CD14-positive monocyte (primary cell): ENCODE measurements around the gene SOHLH1. TPM values are rescaled to one million over a fixed set of nuclear protein-coding genes. Genes with fewer than 3 reads are reported as not detected.

Source experiments
- DNase-seq, 3 donors: peaks; one replicate each; pipeline ENCODE4 v3.0.0-alpha.2; 2011 to 2022
- H2AFZ ChIP-seq: 2 replicates; pipeline ENCODE4 v1.6.0; 2012; ENCODE audit warnings: mild to moderate bottlenecking, low read depth, low read length, inconsistent platforms; ENCODE audit not compliant: insufficient read depth, poor library complexity, severe bottlenecking
- H3K27ac ChIP-seq, 2 donors: 1 replicate in 1 of 2; 2 replicates in 1 of 2; pipeline ENCODE4 v1.5.1; 2012 to 2013; ENCODE audit warnings: low read length in 2 of 2, control low read depth in 1 of 2, inconsistent platforms in 1 of 2, low read depth in 1 of 2, mild to moderate bottlenecking in 1 of 2
- H3K27me3 ChIP-seq, 2 donors: one replicate each; pipeline versions ENCODE4 v1.6.0 to v1.6.1; 2011 to 2013; ENCODE audit warnings: low read length in 2 of 2; ENCODE audit not compliant: control insufficient read depth in 2 of 2, insufficient read depth in 2 of 2
- H3K36me3 ChIP-seq, 2 donors: replicated peaks in 1 of 2; 1 replicate in 1 of 2; 2 replicates in 1 of 2; pipeline versions ENCODE4 v1.5.1 to v1.6.1; 2012 to 2013; ENCODE audit warnings: low read length in 2 of 2, control low read depth in 1 of 2, inconsistent platforms in 1 of 2, mild to moderate bottlenecking in 1 of 2; ENCODE audit not compliant: insufficient read depth in 2 of 2, control insufficient read depth in 1 of 2
- H3K4me1 ChIP-seq, 2 donors: 1 replicate in 1 of 2; 2 replicates in 1 of 2; pipeline versions ENCODE4 v1.5.1 to v1.6.1; 2012 to 2013; ENCODE audit warnings: low read length in 2 of 2, control low read depth in 1 of 2, inconsistent platforms in 1 of 2, mild to moderate bottlenecking in 1 of 2, moderate library complexity in 1 of 2; ENCODE audit not compliant: insufficient read depth in 2 of 2, control insufficient read depth in 1 of 2
- H3K4me2 ChIP-seq: replicated peaks from 2 replicates; pipeline ENCODE3; 2012; ENCODE audit warnings: low read length, moderate library complexity, mild to moderate bottlenecking; ENCODE audit not compliant: poor library complexity, severe bottlenecking; ENCODE audit errors: extremely low read depth
- H3K4me3 ChIP-seq, 3 experiments: fragments of 200-600 bp in 1 of 3; sonication (generic) in 1 of 3; replicated peaks in 1 of 3; 1 replicate in 2 of 3; 2 replicates in 1 of 3; pipeline ENCODE4 v1.5.1; 2011 to 2013; ENCODE audit warnings: low read length in 3 of 3, mild to moderate bottlenecking in 3 of 3, control low read depth in 2 of 3, low read depth in 2 of 3, inconsistent platforms in 1 of 3, moderate library complexity in 1 of 3
- H3K79me2 ChIP-seq: 2 replicates; pipeline ENCODE4 v1.6.0; 2012; ENCODE audit warnings: mild to moderate bottlenecking, control low read depth, inconsistent platforms, low read length, moderate library complexity; ENCODE audit not compliant: insufficient read depth
- H3K9ac ChIP-seq: 2 replicates; pipeline ENCODE4 v1.6.0; 2017; ENCODE audit warnings: low read length, mild to moderate bottlenecking; ENCODE audit not compliant: insufficient read depth, poor library complexity, severe bottlenecking
- H3K9me3 ChIP-seq, 2 donors: replicated peaks in 1 of 2; 1 replicate in 1 of 2; 2 replicates in 1 of 2; pipeline versions ENCODE4 v1.5.1 to v1.6.1; 2012 to 2013; ENCODE audit warnings: low read length in 2 of 2, control low read depth in 1 of 2; ENCODE audit not compliant: control insufficient read depth in 1 of 2, insufficient read depth in 1 of 2
- H4K20me1 ChIP-seq: 2 replicates; pipeline ENCODE4 v1.6.0; 2012; ENCODE audit warnings: mild to moderate bottlenecking, low read length, control low read depth, moderate library complexity; ENCODE audit not compliant: insufficient read depth
- H3K27ac Mint-ChIP-seq, 7 donors: one replicate each; pipeline ENCODE4 v1.8.0; 2020; ENCODE audit warnings: mild to moderate bottlenecking in 7 of 7, mixed read lengths in 7 of 7, moderate library complexity in 6 of 7, inconsistent platforms in 2 of 7
- H3K27me3 Mint-ChIP-seq, 3 donors: one replicate each; pipeline ENCODE4 v1.8.0; 2021 to 2022; ENCODE audit warnings: low read depth in 3 of 3, mild to moderate bottlenecking in 3 of 3, mixed read lengths in 3 of 3, moderate library complexity in 3 of 3, inconsistent platforms in 1 of 3
- H3K36me3 Mint-ChIP-seq, 2 donors: one replicate each; pipeline ENCODE4 v1.8.0; 2020; ENCODE audit warnings: mixed read lengths in 2 of 2, inconsistent platforms in 1 of 2, mild to moderate bottlenecking in 1 of 2
- H3K4me1 Mint-ChIP-seq: one replicate; pipeline ENCODE4 v1.8.0; 2020; ENCODE audit warnings: mild to moderate bottlenecking, mixed read lengths
- H3K4me3 Mint-ChIP-seq, 2 donors: one replicate each; pipeline ENCODE4 v1.8.0; 2020; ENCODE audit warnings: mild to moderate bottlenecking in 2 of 2, mixed read lengths in 2 of 2, moderate library complexity in 1 of 2
- H3K9me3 Mint-ChIP-seq, 7 donors: one replicate each; pipeline ENCODE4 v1.8.0; 2020 to 2022; ENCODE audit warnings: mixed read lengths in 7 of 7, mild to moderate bottlenecking in 6 of 7, moderate library complexity in 6 of 7, inconsistent platforms in 2 of 7
- WGBS: methylation state at CpG from one replicate; pipeline ENCODE4 v1.1.5; 2013; ENCODE audit warnings: missing lambda C conversion rate; ENCODE audit not compliant: insufficient coverage; 5-methylcytosine and 5-hydroxymethylcytosine counted together
- intact Hi-C, 2 donors: fragments of 100-400 bp; cut with micrococcal nuclease; formaldehyde crosslinking; loops; one replicate each; pipeline versions ENCODE4 v1.15.0 to v1.15.1; 2023
- polyA plus RNA-seq, 3 donors: library from polyadenylated mRNA; depleted of rRNA in 1 of 3; unstranded in 2 of 3; stranded (reverse) in 1 of 3; fragments of 300-500 nt in 2 of 3; fragments of >200 nt in 1 of 3; fragmentation: Illumina TruSeq in 2 of 3; gene quantifications; 1 replicate in 2 of 3; 2 replicates in 1 of 3; pipeline ENCODE4 v1.2.3, GENCODE V29; 2012 to 2021
- TF ChIP-seq, protein P1 (sequence below): fragments of 200-600 bp; IDR thresholded peaks from one replicate; pipeline ENCODE4 v1.8.0; 2022; ENCODE audit warnings: antibody characterized with exemption, mild to moderate bottlenecking

Gene SOHLH1
- polyA plus RNA-seq, 3 donors, result not detected

DNA sequence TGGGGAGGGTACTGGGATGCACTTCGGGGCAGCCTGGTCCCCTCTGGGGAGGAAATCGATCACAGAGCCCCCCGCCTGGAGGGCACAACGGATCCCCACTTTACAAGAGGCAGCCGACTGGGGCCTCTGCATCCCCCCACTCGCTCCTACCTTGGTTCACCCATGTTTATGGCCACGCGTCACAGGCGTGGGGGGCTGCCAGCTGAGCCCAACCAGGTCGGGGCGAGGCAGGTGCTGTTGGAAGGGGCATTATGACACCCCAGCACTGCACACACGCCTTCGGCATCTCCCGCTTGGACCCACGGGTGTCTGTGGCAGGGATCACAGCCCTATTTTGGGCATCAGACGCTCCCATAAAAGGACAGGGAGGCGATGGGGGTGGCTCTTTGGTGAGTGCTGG, 14.6 kb downstream of the SOHLH1 start:
- Mint-ChIP-seq H3K27ac (no peak overlapping the region), H3K27me3 (no peaks in the 10 kb centered on the region), H3K36me3 (no peaks in the 10 kb centered on the region), H3K4me3 (no peak overlapping the region), H3K4me1 (no peaks in the 10 kb centered on the region), H3K9me3 (peaks cover 0 to 2% (median 0%) of the 10 kb centered on the region in 7 donors)
- Histone ChIP-seq H3K9ac (no peak overlapping the region), H3K4me1 (no peaks in the 10 kb centered on the region), H3K4me3 (no peak overlapping the region), H3K79me2 (no peaks in the 10 kb centered on the region), H3K36me3 (no peaks in the 10 kb centered on the region), H4K20me1 (no peaks in the 10 kb centered on the region), H3K9me3 (no peaks in the 10 kb centered on the region), H3K4me2 (no peak overlapping the region), H3K27ac (no peak overlapping the region), H2AFZ (no peak overlapping the region), H3K27me3 (no peaks in the 10 kb centered on the region)
- intact Hi-C loops, result no loop called here
- 84% methylated on average over 15 of the region's 17 CpGs for WGBS
- DNase-seq, result no peak
- TF ChIP-seq, protein P1, sequence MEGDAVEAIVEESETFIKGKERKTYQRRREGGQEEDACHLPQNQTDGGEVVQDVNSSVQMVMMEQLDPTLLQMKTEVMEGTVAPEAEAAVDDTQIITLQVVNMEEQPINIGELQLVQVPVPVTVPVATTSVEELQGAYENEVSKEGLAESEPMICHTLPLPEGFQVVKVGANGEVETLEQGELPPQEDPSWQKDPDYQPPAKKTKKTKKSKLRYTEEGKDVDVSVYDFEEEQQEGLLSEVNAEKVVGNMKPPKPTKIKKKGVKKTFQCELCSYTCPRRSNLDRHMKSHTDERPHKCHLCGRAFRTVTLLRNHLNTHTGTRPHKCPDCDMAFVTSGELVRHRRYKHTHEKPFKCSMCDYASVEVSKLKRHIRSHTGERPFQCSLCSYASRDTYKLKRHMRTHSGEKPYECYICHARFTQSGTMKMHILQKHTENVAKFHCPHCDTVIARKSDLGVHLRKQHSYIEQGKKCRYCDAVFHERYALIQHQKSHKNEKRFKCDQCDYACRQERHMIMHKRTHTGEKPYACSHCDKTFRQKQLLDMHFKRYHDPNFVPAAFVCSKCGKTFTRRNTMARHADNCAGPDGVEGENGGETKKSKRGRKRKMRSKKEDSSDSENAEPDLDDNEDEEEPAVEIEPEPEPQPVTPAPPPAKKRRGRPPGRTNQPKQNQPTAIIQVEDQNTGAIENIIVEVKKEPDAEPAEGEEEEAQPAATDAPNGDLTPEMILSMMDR, result no peak

DNA sequence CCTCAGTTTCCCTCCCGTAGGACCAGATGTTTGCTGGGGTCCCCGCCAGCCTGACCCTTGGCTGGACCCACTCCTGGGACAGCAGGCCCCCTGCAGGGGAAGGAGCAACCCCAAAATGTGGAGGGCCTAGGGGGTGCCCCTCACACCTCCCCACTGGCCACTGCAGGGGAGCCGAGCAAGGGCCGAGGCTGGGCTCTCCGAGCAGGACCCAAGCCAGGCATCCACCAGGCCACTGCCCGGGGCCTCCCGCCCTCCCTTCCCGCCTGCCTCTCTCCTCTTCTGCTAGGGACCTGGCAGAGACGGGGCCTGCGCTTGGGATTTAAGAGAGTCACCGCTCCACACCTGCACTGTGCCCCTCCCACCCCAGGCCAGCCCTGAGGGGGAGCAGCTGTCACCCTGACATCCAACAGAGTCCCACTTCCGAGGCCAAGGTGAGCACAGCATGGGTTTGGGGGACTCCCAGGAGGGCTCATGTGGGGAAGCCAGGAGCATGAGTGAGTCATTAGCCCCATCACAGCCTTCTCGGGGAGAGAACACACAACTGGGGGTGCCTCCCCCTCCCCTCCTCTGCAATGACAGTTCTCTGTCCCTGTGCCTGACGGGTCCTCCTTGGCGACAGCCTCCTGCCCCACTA, 15.8 kb downstream of the SOHLH1 start:
- H3K36me3 Mint-ChIP-seq, result no peaks in the 10 kb centered on the region
- Histone ChIP-seq H3K9ac (no peak overlapping the region), H3K79me2 (no peaks in the 10 kb centered on the region), H4K20me1 (no peaks in the 10 kb centered on the region), H3K4me2 (no peak overlapping the region), H3K27me3 (no peaks in the 10 kb centered on the region), H3K9me3 (no peaks in the 10 kb centered on the region), H3K4me3 (no peak overlapping the region), H3K36me3 (no peaks in the 10 kb centered on the region), H3K4me1 (no peaks in the 10 kb centered on the region), H2AFZ (no peak overlapping the region), H3K27ac (no peak overlapping the region)
- H3K9me3 Mint-ChIP-seq, result peaks cover 0 to 2% (median 0%) of the 10 kb centered on the region in 7 donors
- no peak overlapping the region for H3K4me3 Mint-ChIP-seq
- TF ChIP-seq, protein P1, result no peak
- intact Hi-C loops, result no loop called here
- no peaks in the 10 kb centered on the region for H3K27me3 Mint-ChIP-seq
- H3K27ac Mint-ChIP-seq, result no peak overlapping the region
- DNase-seq, result no peak
- no peaks in the 10 kb centered on the region for H3K4me1 Mint-ChIP-seq
- WGBS, result 91% methylated on average over 9 of the region's 15 CpGs
